Muscle of leg (tissue), 11 donors: ENCODE measurements around the gene PBX1. TPM values are rescaled to one million over a fixed set of nuclear protein-coding genes. Genes with fewer than 3 reads are reported as not detected.

Experiments
- DNase-seq: peaks from one replicate; pipeline ENCODE4 v3.0.0; 2013
- H3K27ac ChIP-seq: one replicate; pipeline ENCODE4 v1.5.1; 2013; ENCODE audit warnings: mild to moderate bottlenecking, low read length, control low read depth
- H3K27me3 ChIP-seq: one replicate; pipeline ENCODE4 v1.6.1; 2013; ENCODE audit warnings: low read length; ENCODE audit not compliant: control insufficient read depth, insufficient read depth
- H3K36me3 ChIP-seq: one replicate; pipeline ENCODE4 v1.6.1; 2013; ENCODE audit warnings: low read length; ENCODE audit not compliant: control insufficient read depth, insufficient read depth
- H3K4me1 ChIP-seq: one replicate; pipeline ENCODE4 v1.6.1; 2013; ENCODE audit warnings: low read length; ENCODE audit not compliant: control insufficient read depth, insufficient read depth
- H3K4me3 ChIP-seq: one replicate; pipeline ENCODE4 v1.5.1; 2013; ENCODE audit warnings: low read length, control low read depth
- H3K9me3 ChIP-seq: replicated peaks from 2 replicates; pipeline ENCODE4 v1.6.1; 2013; ENCODE audit warnings: low read depth, low read length; ENCODE audit not compliant: control insufficient read depth
- WGBS: methylation state at CpG from one replicate; pipeline ENCODE4 v1.1.5; 2013; ENCODE audit warnings: missing lambda C conversion rate; ENCODE audit not compliant: insufficient coverage; 5-methylcytosine and 5-hydroxymethylcytosine counted together
- polyA plus RNA-seq, 8 donors: library from polyadenylated mRNA; unstranded; fragments of 120-200 nt; gene quantifications; one replicate each; pipeline versions ENCODE4 v1.2.1 to v1.2.3, GENCODE V29; 2013; ENCODE audit warnings: inconsistent platforms in 1 of 8, low replicate concordance in 1 of 8; ENCODE audit not compliant: insufficient read length in 8 of 8, insufficient read depth in 1 of 8
- total RNA-seq: library from RNA; stranded (reverse); fragments of 120-200 nt; gene quantifications from one replicate; pipeline ENCODE4 v1.2.4, GENCODE V29; 2013

The PBX1 gene
- total and polyA plus RNA-seq, 9 donors: 42.6 to 66.9 (median 53.2) TPM

GRCh38 chr1:164713456-164714207 lies 154.6 kb downstream of the PBX1 start:
- H3K27ac ChIP-seq: no peak overlapping the region
- H3K9me3 ChIP-seq: no peaks in the 10 kb centered on the region
- peaks cover 29% of the 10 kb centered on the region for H3K4me1 ChIP-seq
- H3K27me3 ChIP-seq: no peaks in the 10 kb centered on the region
- H3K4me3 ChIP-seq: no peak overlapping the region
- H3K36me3 ChIP-seq: no peaks in the 10 kb centered on the region
- no peak for DNase-seq
- WGBS: no CpG with 5 or more reads among the region's 5 CpGs

GRCh38 chr1:164716992-164717703 lies 158.2 kb downstream of the PBX1 start:
- Histone ChIP-seq H3K4me3 (no peak overlapping the region), H3K4me1 (peaks cover 33% of the 10 kb centered on the region), H3K9me3 (no peaks in the 10 kb centered on the region), H3K36me3 (no peaks in the 10 kb centered on the region), H3K27me3 (no peaks in the 10 kb centered on the region), H3K27ac (peak overlapping the region; percentile 23)
- peak; percentile 46 for DNase-seq
- 84% methylated on average over 6 of the region's 8 CpGs for WGBS

- Histone ChIP-seq H3K4me1 (peaks cover 25% of the 10 kb centered on the region), H3K9me3 (no peaks in the 10 kb centered on the region), H3K36me3 (no peaks in the 10 kb centered on the region), H3K27ac (no peak overlapping the region), H3K27me3 (no peaks in the 10 kb centered on the region), H3K4me3 (no peak overlapping the region)
- WGBS: 29% methylated on average over 1 of the region's 1 CpG
- peak; percentile 67 for DNase-seq
These were observed 159.8 kb downstream of the PBX1 start for GRCh38 chr1:164718821-164719220.

GRCh38 chr1:164719676-164720439 lies 160.9 kb downstream of the PBX1 start:
- H3K4me3 ChIP-seq: no peak overlapping the region
- no peaks in the 10 kb centered on the region for H3K9me3 ChIP-seq
- WGBS: 60% methylated on average over 2 of the region's 8 CpGs
- H3K27me3 ChIP-seq: no peaks in the 10 kb centered on the region
- H3K36me3 ChIP-seq: no peaks in the 10 kb centered on the region
- peaks cover 25% of the 10 kb centered on the region for H3K4me1 ChIP-seq
- no peak overlapping the region for H3K27ac ChIP-seq
- no peak for DNase-seq

GRCh38 chr1:164720440-164721227 lies 161.7 kb downstream of the PBX1 start:
- 55% methylated on average over 3 of the region's 7 CpGs for WGBS
- Histone ChIP-seq H3K36me3 (no peaks in the 10 kb centered on the region), H3K27me3 (no peaks in the 10 kb centered on the region), H3K27ac (no peak overlapping the region), H3K4me1 (peaks cover 25% of the 10 kb centered on the region), H3K9me3 (no peaks in the 10 kb centered on the region), H3K4me3 (no peak overlapping the region)
- DNase-seq: no peak

GRCh38 chr1:164721228-164721496 lies 162.2 kb downstream of the PBX1 start:
- 59% methylated on average over 2 of the region's 2 CpGs for WGBS
- Histone ChIP-seq H3K27ac (peak overlapping the region; percentile 15), H3K4me1 (peaks cover 25% of the 10 kb centered on the region)

GRCh38 chr1:164723296-164723798 lies 164.4 kb downstream of the PBX1 start:
- DNase-seq: no peak
- H3K4me3 ChIP-seq: no peak overlapping the region
- H3K9me3 ChIP-seq: no peaks in the 10 kb centered on the region
- no CpG with 5 or more reads among the region's 9 CpGs for WGBS
- H3K36me3 ChIP-seq: no peaks in the 10 kb centered on the region
- H3K4me1 ChIP-seq: peaks cover 24% of the 10 kb centered on the region
- H3K27me3 ChIP-seq: no peaks in the 10 kb centered on the region
- no peak overlapping the region for H3K27ac ChIP-seq

More at GRCh38 chr1:164721228-164721496, 162.2 kb downstream of the PBX1 start:
- DNase-seq: no peak
- H3K4me3 ChIP-seq: no peak overlapping the region
- no peaks in the 10 kb centered on the region for H3K27me3 ChIP-seq
- H3K9me3 ChIP-seq: no peaks in the 10 kb centered on the region
- H3K36me3 ChIP-seq: no peaks in the 10 kb centered on the region

- H3K27ac ChIP-seq: no peak overlapping the region
- H3K4me1 ChIP-seq: peaks cover 13% of the 10 kb centered on the region
- no peak for DNase-seq
- WGBS: 77% methylated on average over 4 of the region's 4 CpGs
- H3K9me3 ChIP-seq: no peaks in the 10 kb centered on the region
- H3K27me3 ChIP-seq: no peaks in the 10 kb centered on the region
- H3K4me3 ChIP-seq: no peak overlapping the region
- H3K36me3 ChIP-seq: no peaks in the 10 kb centered on the region
These were observed 166.4 kb downstream of the PBX1 start for GRCh38 chr1:164725401-164725800.

- Histone ChIP-seq H3K27ac (no peak overlapping the region), H3K27me3 (no peaks in the 10 kb centered on the region), H3K4me1 (peaks cover 5% of the 10 kb centered on the region), H3K9me3 (no peaks in the 10 kb centered on the region), H3K4me3 (no peak overlapping the region), H3K36me3 (no peaks in the 10 kb centered on the region)
- no CpG with 5 or more reads among the region's 2 CpGs for WGBS
- DNase-seq: no peak
These were observed 167.3 kb downstream of the PBX1 start for GRCh38 chr1:164726235-164726634.
